ENCODE measurements around the gene IRF8.
"Not testable (repeated sequence)": the region's sequence is repeated elsewhere in the genome, so short reads cannot be mapped to it uniquely, and the experiment has no call there.

IRF8 gene

DNA sequence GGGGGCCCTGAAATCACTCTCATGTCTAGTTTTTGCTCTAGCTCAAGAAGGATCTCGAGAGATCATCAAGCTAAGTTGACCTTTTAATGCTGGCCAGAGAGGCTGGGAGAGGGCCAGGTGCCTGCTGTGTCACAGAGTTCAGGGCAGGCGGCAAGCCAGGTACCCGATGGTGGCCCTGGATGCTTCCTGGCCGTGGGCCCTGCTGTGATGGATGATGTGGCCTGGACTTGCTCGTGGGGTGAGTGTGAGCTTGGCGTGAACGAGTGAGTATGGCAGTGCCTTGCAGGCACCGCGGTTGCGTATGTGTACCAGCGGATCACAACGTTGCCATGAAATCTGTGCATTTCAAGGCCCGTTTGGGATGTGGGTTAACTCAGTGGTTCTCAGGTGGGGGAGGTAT lies 7.4 kb downstream of the IRF8 start:
- Histone ChIP-seq H3K36me3 (ENCODE audit: insufficient read depth, low read length) (no peaks in the 10 kb centered on the region), H3K9me3 (ENCODE audit: insufficient read depth, low read length, severe bottlenecking) (no peaks in the 10 kb centered on the region), H3K27me3 (ENCODE audit: insufficient read depth, low read length, poor library complexity) (peaks cover 13% of the 10 kb centered on the region), H3K27ac (ENCODE audit: low read length) (no peak overlapping the region), H3K4me3 (ENCODE audit: low read depth in 1 of 2, low read length in 2 of 2) (no peak overlapping the region), H3K9ac (ENCODE audit: low read depth, low read length) (no peak overlapping the region), H3K4me2 (ENCODE audit: insufficient read depth, low read length) (no peak overlapping the region), H3K4me1 (ENCODE audit: insufficient read depth, low read length) (peaks cover 7% of the 10 kb centered on the region; the same call in 1 of the 2 replicates), H2AFZ (ENCODE audit: low read depth, low read length) (no peak overlapping the region), H4K20me1 (ENCODE audit: insufficient read depth, low read length) (no peaks in the 10 kb centered on the region), H3K79me2 (ENCODE audit: insufficient read depth, low read length) (no peaks in the 10 kb centered on the region)
- no peak for TF ChIP-seq EZH2 (IDR thresholded peaks at IDR 0.05; ENCODE audit: borderline replicate concordance, low read depth, low read length, severe bottlenecking)
- TF ChIP-seq, protein P1, sequence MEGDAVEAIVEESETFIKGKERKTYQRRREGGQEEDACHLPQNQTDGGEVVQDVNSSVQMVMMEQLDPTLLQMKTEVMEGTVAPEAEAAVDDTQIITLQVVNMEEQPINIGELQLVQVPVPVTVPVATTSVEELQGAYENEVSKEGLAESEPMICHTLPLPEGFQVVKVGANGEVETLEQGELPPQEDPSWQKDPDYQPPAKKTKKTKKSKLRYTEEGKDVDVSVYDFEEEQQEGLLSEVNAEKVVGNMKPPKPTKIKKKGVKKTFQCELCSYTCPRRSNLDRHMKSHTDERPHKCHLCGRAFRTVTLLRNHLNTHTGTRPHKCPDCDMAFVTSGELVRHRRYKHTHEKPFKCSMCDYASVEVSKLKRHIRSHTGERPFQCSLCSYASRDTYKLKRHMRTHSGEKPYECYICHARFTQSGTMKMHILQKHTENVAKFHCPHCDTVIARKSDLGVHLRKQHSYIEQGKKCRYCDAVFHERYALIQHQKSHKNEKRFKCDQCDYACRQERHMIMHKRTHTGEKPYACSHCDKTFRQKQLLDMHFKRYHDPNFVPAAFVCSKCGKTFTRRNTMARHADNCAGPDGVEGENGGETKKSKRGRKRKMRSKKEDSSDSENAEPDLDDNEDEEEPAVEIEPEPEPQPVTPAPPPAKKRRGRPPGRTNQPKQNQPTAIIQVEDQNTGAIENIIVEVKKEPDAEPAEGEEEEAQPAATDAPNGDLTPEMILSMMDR (IDR thresholded peaks at IDR 0.05; ENCODE audit: borderline replicate concordance, extremely low read depth, low read length, poor library complexity, severe bottlenecking): no peak
- no peak for DNase-seq
- ATAC-seq (ENCODE audit: insufficient read depth, low read depth): no peak

DNA sequence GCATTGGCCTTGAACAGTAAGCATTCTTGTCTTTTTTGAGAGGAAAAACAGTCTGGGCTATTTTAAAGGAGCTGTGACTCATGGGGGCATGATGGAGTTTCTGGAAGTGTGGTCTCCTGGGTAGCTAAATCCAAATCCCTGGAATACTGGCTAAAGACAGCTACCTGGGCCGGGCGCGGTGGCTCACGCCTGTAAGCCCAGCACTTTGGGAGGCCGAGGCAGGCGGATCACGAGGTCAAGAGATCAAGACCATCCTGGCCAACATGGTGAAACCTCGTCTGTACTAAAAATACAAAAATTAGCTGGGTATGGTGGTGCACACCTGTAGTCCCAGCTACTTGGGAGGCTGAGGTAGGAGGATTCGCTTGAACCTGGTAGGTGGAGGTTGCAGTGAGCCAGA lies 8.3 kb downstream of the IRF8 start:
- H3K4me2 ChIP-seq (ENCODE audit: insufficient read depth, low read length); H2AFZ ChIP-seq (ENCODE audit: low read depth, low read length); H3K36me3 ChIP-seq (ENCODE audit: insufficient read depth, low read length); H4K20me1 ChIP-seq (ENCODE audit: insufficient read depth, low read length); H3K79me2 ChIP-seq (ENCODE audit: insufficient read depth, low read length); H3K4me1 ChIP-seq (ENCODE audit: insufficient read depth, low read length); H3K9me3 ChIP-seq (ENCODE audit: insufficient read depth, low read length, severe bottlenecking); H3K27ac ChIP-seq (ENCODE audit: low read length); ATAC-seq (ENCODE audit: insufficient read depth, low read depth); H3K9ac ChIP-seq (ENCODE audit: low read depth, low read length); DNase-seq; H3K4me3 ChIP-seq (ENCODE audit: low read depth in 1 of 2, low read length in 2 of 2): not testable (repeated sequence)
- peaks cover 15% of the 10 kb centered on the region for H3K27me3 ChIP-seq (ENCODE audit: insufficient read depth, low read length, poor library complexity)

DNA sequence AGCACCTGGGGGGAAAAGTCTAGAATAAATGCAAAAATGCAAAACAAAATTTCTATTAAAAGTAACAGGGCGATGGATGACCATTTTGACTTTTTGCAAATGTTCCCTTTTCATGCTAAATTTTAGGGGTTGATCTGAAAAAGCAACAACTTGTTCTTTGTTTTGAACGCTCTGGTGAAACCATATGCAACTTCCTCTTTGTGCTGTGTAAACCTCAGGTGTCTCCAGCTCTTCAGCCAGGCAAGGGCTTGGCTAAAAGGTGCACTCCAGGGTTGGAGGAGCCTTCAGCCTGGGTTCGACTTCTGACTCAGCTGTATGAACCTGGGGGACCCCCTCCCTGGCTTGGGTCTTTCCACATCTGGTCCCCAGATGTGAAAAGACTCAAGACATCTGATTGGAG lies 9.5 kb downstream of the IRF8 start:
- Histone ChIP-seq H3K27ac (ENCODE audit: low read length) (no peak overlapping the region), H3K9ac (ENCODE audit: low read depth, low read length) (no peak overlapping the region), H3K4me3 (ENCODE audit: low read depth in 1 of 2, low read length in 2 of 2) (no peak overlapping the region), H3K4me1 (ENCODE audit: insufficient read depth, low read length) (no peaks in the 10 kb centered on the region), H4K20me1 (ENCODE audit: insufficient read depth, low read length) (no peaks in the 10 kb centered on the region), H2AFZ (ENCODE audit: low read depth, low read length) (no peak overlapping the region), H3K4me2 (ENCODE audit: insufficient read depth, low read length) (no peak overlapping the region), H3K79me2 (ENCODE audit: insufficient read depth, low read length) (no peaks in the 10 kb centered on the region), H3K27me3 (ENCODE audit: insufficient read depth, low read length, poor library complexity) (peaks cover 11% of the 10 kb centered on the region), H3K36me3 (ENCODE audit: insufficient read depth, low read length) (no peaks in the 10 kb centered on the region), H3K9me3 (ENCODE audit: insufficient read depth, low read length, severe bottlenecking) (no peaks in the 10 kb centered on the region)
- no peak for DNase-seq
- TF ChIP-seq, protein P1 (IDR thresholded peaks at IDR 0.05; ENCODE audit: borderline replicate concordance, extremely low read depth, low read length, poor library complexity, severe bottlenecking): no peak
- no peak for TF ChIP-seq EZH2 (IDR thresholded peaks at IDR 0.05; ENCODE audit: borderline replicate concordance, low read depth, low read length, severe bottlenecking)
- ATAC-seq (ENCODE audit: insufficient read depth, low read depth): no peak

DNA sequence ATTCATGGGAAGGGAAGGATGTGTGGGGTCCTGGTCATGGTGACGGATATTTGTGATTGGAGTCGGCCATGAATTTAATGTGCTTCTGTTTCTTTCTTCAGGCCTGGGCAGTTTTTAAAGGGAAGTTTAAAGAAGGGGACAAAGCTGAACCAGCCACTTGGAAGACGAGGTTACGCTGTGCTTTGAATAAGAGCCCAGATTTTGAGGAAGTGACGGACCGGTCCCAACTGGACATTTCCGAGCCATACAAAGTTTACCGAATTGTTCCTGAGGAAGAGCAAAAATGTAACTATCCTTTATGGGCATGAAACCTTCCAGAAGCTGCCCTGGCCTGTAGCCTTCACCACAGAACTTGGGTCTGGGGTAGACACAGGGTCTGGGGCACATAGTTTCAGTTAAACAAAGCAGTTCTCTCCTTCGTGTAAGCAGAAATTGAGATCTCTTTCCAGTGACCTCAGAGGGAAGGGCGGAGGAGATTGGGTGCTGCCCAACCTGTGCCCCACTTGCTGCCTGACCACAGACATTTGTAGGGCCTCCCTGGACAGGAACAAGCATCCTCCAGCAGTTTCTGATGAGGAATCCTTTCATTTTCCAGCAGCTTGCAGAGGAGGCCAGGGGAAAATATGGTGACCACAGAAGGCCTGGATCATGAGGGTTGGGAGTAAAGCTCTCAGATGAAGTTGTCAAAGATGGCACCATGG lies 10.1 kb downstream of the IRF8 start:
- Histone ChIP-seq H3K4me1 (ENCODE audit: insufficient read depth, low read length) (no peaks in the 10 kb centered on the region), H3K4me3 (ENCODE audit: low read depth in 1 of 2, low read length in 2 of 2) (no peak overlapping the region), H3K27ac (ENCODE audit: low read length) (no peak overlapping the region), H2AFZ (ENCODE audit: low read depth, low read length) (no peak overlapping the region), H3K79me2 (ENCODE audit: insufficient read depth, low read length) (no peaks in the 10 kb centered on the region), H3K9me3 (ENCODE audit: insufficient read depth, low read length, severe bottlenecking) (no peaks in the 10 kb centered on the region), H3K36me3 (ENCODE audit: insufficient read depth, low read length) (no peaks in the 10 kb centered on the region), H4K20me1 (ENCODE audit: insufficient read depth, low read length) (no peaks in the 10 kb centered on the region), H3K9ac (ENCODE audit: low read depth, low read length) (no peak overlapping the region), H3K4me2 (ENCODE audit: insufficient read depth, low read length) (no peak overlapping the region), H3K27me3 (ENCODE audit: insufficient read depth, low read length, poor library complexity) (peaks cover 11% of the 10 kb centered on the region)
- TF ChIP-seq, protein P1 (IDR thresholded peaks at IDR 0.05; ENCODE audit: borderline replicate concordance, extremely low read depth, low read length, poor library complexity, severe bottlenecking): no peak
- TF ChIP-seq EZH2 (IDR thresholded peaks at IDR 0.05; ENCODE audit: borderline replicate concordance, low read depth, low read length, severe bottlenecking): no peak
- no peak for ATAC-seq (ENCODE audit: insufficient read depth, low read depth)
- DNase-seq: no peak
